A549 (cell line): ENCODE results near the gene DLG1. TPM values are rescaled to one million over a fixed set of nuclear protein-coding genes. Genes with fewer than 3 reads are reported as not detected.
A peak's percentile ranks its signal among the peaks of the same experiment; 100 is the strongest.

Experiments used
- ATAC-seq, 2 experiments: fragments of 200-7000 bp in 1 of 2; fragments of >200 bp in 1 of 2; cut with Nextera tagmentation in 1 of 2; cut with Tn5 transposase in 1 of 2; 3 replicates each; pipeline versions ENCODE4 v1.8.0 to v1.9.1; 2018 to 2020; ENCODE audit warnings: mild to moderate bottlenecking in 1 of 2, moderate library complexity in 1 of 2
- CTCF ChIA-PET: fragments of 300-600 bp; sonication (Branson Sonifier 250); formaldehyde crosslinking; extraction: SDS; loops from one replicate; lab custom pipeline; 2021; ENCODE audit warnings: antibody characterized with exemption, inconsistent platforms; lab: Yijun Ruan, JAX
- POLR2A ChIA-PET: fragments of 350-600 bp; formaldehyde crosslinking; extraction: SDS; loops from one replicate; lab custom pipeline; 2021; ENCODE audit warnings: antibody characterized with exemption, inconsistent platforms; lab: Yijun Ruan, JAX
- DNase-seq, 2 experiments: peaks; one replicate each; pipeline versions ENCODE4 v3.0.0 to v3.0.0-alpha.2; 2011 to 2016; ENCODE audit warnings: low read depth in 1 of 2, low spot score in 1 of 2
- FAIRE-seq: peaks from 2 replicates; lab custom pipeline; 2011; peaks lifted over from hg19 to GRCh38; lab: Jason Lieb, UNC
- H3K27ac ChIP-seq, 2 experiments: fragments of >200 bp; sonication (Bioruptor Twin); formaldehyde crosslinking; 3 replicates each; pipeline ENCODE4 v1.5.1; 2016 to 2017
- H3K4me1 ChIP-seq: fragments of >200 bp; sonication (Bioruptor Twin); formaldehyde crosslinking; 3 replicates; pipeline ENCODE4 v1.6.1; 2016
- H3K4me2 ChIP-seq: fragments of >200 bp; sonication (Bioruptor Twin); formaldehyde crosslinking; 3 replicates; pipeline ENCODE4 v1.6.1; 2016
- H3K4me3 ChIP-seq: fragments of >200 bp; sonication (Bioruptor Twin); formaldehyde crosslinking; 3 replicates; pipeline ENCODE4 v1.5.1; 2016
- H3K9me3 ChIP-seq: fragments of >200 bp; sonication (Bioruptor Twin); formaldehyde crosslinking; 3 replicates; pipeline ENCODE4 v1.6.1; 2016
- CBX2 ChIP-seq: fragments of 200-600 bp; sonication (generic); IDR thresholded peaks from 2 replicates; pipeline ENCODE4 v1.6.1; 2016; ENCODE audit warnings: low read depth, mild to moderate bottlenecking, borderline replicate concordance
- CBX8 ChIP-seq: fragments of 200-600 bp; sonication (generic); IDR thresholded peaks from 2 replicates; pipeline ENCODE4 v1.6.1; 2016
- E2F6 ChIP-seq: IDR thresholded peaks from 2 replicates; pipeline ENCODE4 v1.6.1; 2012; ENCODE audit warnings: low read depth, borderline replicate concordance
- FOSB ChIP-seq: fragments of 250-450 bp; sonication (Bioruptor Pico); IDR thresholded peaks from 2 replicates; pipeline ENCODE4 v1.5.0; 2020; ENCODE audit warnings: mild to moderate bottlenecking, moderate library complexity
- FOSL2 ChIP-seq, 2 experiments: fragments of 450-650 bp in 1 of 2; fragments of >200 bp in 1 of 2; sonication (Bioruptor Twin) in 1 of 2; formaldehyde crosslinking; IDR thresholded peaks; 2 replicates each; pipeline versions ENCODE4 v1.5.0 to v1.6.1; 2016 to 2020; ENCODE audit warnings: mild to moderate bottlenecking in 1 of 2, moderate library complexity in 1 of 2
- FOXS1 ChIP-seq: fragments of 250-450 bp; sonication (Bioruptor Pico); IDR thresholded peaks from 2 replicates; pipeline ENCODE4 v1.5.0; 2020; ENCODE audit warnings: mild to moderate bottlenecking, moderate library complexity
- HDAC2 ChIP-seq: fragments of 200-600 bp; sonication (generic); IDR thresholded peaks from 2 replicates; pipeline ENCODE4 v1.6.1; 2016
- HEYL ChIP-seq: fragments of 250-450 bp; sonication (Bioruptor Pico); IDR thresholded peaks from 2 replicates; pipeline ENCODE4 v1.8.0; 2021; ENCODE audit warnings: mild to moderate bottlenecking, moderate library complexity
- HOXB5 ChIP-seq: fragments of 250-450 bp; sonication (Bioruptor Pico); IDR thresholded peaks from 2 replicates; pipeline ENCODE4 v1.5.0; 2020; ENCODE audit warnings: mild to moderate bottlenecking, moderate library complexity
- JUN ChIP-seq, 2 experiments: fragments of >200 bp; sonication (Bioruptor Twin); formaldehyde crosslinking; IDR thresholded peaks; 2 replicates in 1 of 2; 3 replicates in 1 of 2; pipeline ENCODE4 v1.6.1; 2016 to 2017
- JUNB ChIP-seq: fragments of >200 bp; sonication (Bioruptor Twin); formaldehyde crosslinking; IDR thresholded peaks from 2 replicates; pipeline ENCODE4 v1.6.1; 2016
- MAFK ChIP-seq: fragments of 450-650 bp; IDR thresholded peaks from 2 replicates; pipeline ENCODE4 v1.6.1; 2014; ENCODE audit not compliant: partially characterized antibody
- MAZ ChIP-seq: fragments of 150-350 bp; IDR thresholded peaks from 2 replicates; pipeline ENCODE4 v1.6.1; 2014; ENCODE audit warnings: antibody characterized with exemption, low read depth, low read length, borderline replicate concordance
- PHF8 ChIP-seq: fragments of 200-600 bp; sonication (generic); IDR thresholded peaks from 2 replicates; pipeline ENCODE4 v1.6.1; 2016; ENCODE audit warnings: low read depth, mild to moderate bottlenecking, antibody characterized with exemption, moderate library complexity, borderline replicate concordance
- RARB ChIP-seq: fragments of 250-450 bp; sonication (Bioruptor Pico); IDR thresholded peaks from 2 replicates; pipeline ENCODE4 v1.8.0; 2021; ENCODE audit warnings: mild to moderate bottlenecking, moderate library complexity
- RCOR1 ChIP-seq: fragments of 150-350 bp; IDR thresholded peaks from 2 replicates; pipeline ENCODE4 v1.6.1; 2014; ENCODE audit warnings: antibody characterized with exemption, low read length, low read depth
- REST ChIP-seq: fragments of 200-600 bp; sonication (generic); IDR thresholded peaks from 2 replicates; pipeline ENCODE4 v1.6.1; 2016; ENCODE audit warnings: antibody characterized with exemption, mild to moderate bottlenecking, moderate library complexity
- RNF2 ChIP-seq: fragments of 200-600 bp; sonication (generic); IDR thresholded peaks from 2 replicates; pipeline ENCODE4 v1.6.1; 2016; ENCODE audit warnings: low read depth, mild to moderate bottlenecking, antibody characterized with exemption, moderate library complexity, borderline replicate concordance
- WGBS: methylation state at CpG from one replicate; pipeline ENCODE4 v1.1.6; 2017; ENCODE audit errors: missing lambda C conversion rate; 5-methylcytosine and 5-hydroxymethylcytosine counted together
- polyA plus RNA-seq, 4 experiments: library from polyadenylated mRNA; depleted of rRNA in 3 of 4; stranded (reverse); fragments of >200 nt; fragmentation: RNase III in 1 of 4; extraction: RNeasy Plus Mini Kit Qiagen cat#74134 plus additional on column Dnase treatment in 1 of 4; gene quantifications; 2 replicates in 3 of 4; 3 replicates in 1 of 4; pipeline ENCODE4 v1.2.3, GENCODE V29; 2011 to 2017
- TF ChIP-seq, protein P1 (sequence below): fragments of >200 bp; sonication (Bioruptor Twin); formaldehyde crosslinking; IDR thresholded peaks from 2 replicates; pipeline ENCODE4 v1.6.1; 2016
- TF ChIP-seq, protein P2 (sequence below): fragments of 150-350 bp; IDR thresholded peaks from 2 replicates; pipeline ENCODE4 v1.6.1; 2014; ENCODE audit warnings: low read depth, mild to moderate bottlenecking, low read length

Gene DLG1
- polyA plus RNA-seq, 2 of the 4 experiments (the other 2 are of a cell fraction): 27.0 to 33.9 TPM

GRCh38 chr3:197295871-197296270, 2.5 kb downstream of the DLG1 start:
- H3K4me2 ChIP-seq: peak overlapping the region; percentile 93
- WGBS: 82% methylated on average over 2 of the region's 2 CpGs
- no peak for TF ChIP-seq CBX8
- TF ChIP-seq JUNB: no peak
- no peak for TF ChIP-seq FOSL2 (IDR thresholded peaks at IDR 0.05)
- TF ChIP-seq FOSL2 (CRISPR knock-in tag; IDR thresholded peaks at IDR 0.05): no peak
- TF ChIP-seq, protein P1, sequence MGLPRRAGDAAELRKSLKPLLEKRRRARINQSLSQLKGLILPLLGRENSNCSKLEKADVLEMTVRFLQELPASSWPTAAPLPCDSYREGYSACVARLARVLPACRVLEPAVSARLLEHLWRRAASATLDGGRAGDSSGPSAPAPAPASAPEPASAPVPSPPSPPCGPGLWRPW: no peak
- no peak for TF ChIP-seq HEYL (CRISPR knock-in tag)
- no peak for TF ChIP-seq MAZ
- no peak for TF ChIP-seq RCOR1
- TF ChIP-seq FOSB (CRISPR knock-in tag): no peak
- TF ChIP-seq E2F6: no peak
- TF ChIP-seq JUN (IDR thresholded peaks at IDR 0.05): no peak
- no peak for TF ChIP-seq FOXS1 (CRISPR knock-in tag)
- TF ChIP-seq PHF8: no peak
- TF ChIP-seq HDAC2: no peak
- no peak for TF ChIP-seq MAFK
- TF ChIP-seq RARB (CRISPR knock-in tag): no peak
- H3K27ac ChIP-seq: no peak overlapping the region
- no peak for FAIRE-seq
- DNase-seq: no peak
- no peak for ATAC-seq
- ChIA-PET CTCF (interaction anchor here (1.5 kb wide), 1 partner anchor 214 kb away, joined by 3 read pairs; no protein-coding TSS in a partner anchor), POLR2A (no interaction called here)
- H3K9me3 ChIP-seq: no peaks in the 10 kb centered on the region
- H3K4me3 ChIP-seq: no peak overlapping the region
- H3K4me1 ChIP-seq: peaks cover 24% of the 10 kb centered on the region; the same call in 2 of the 3 replicates

DNA sequence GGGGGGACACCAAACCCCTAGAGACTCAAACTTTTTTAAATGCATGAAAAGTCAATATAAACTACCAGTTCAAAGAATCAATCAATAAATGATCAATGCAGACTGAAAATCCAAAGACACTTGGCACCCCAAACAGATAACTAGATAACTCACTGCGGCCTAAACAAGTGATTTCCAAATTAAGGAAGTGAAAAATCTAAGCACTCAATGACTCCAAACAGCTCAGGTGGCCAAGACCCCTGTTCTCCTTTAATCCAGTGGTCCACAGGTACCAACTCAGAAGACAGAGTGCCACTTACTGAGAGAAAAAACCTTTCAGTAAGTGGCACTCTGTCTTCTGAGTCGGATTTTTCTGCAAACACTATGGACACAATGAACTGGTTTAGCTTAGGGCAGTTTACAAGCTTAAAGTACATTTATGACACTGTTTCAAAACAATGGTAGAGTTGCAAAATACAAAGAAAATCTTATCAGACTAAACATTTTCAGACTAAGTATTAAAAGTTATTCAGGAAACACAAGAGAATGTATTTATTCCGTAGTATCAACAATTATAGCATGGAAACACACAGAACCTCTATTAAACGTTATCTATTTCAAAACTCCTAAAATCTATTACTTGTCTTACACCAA, 4.7 kb downstream of the DLG1 start:
- Histone ChIP-seq H3K4me1 (peaks cover 25% of the 10 kb centered on the region), H3K9me3 (no peaks in the 10 kb centered on the region), H3K4me3 (no peak overlapping the region), H3K27ac (no peak overlapping the region), H3K4me2 (no peak overlapping the region)
- ChIA-PET CTCF (interaction anchor here (1.2 kb wide), 1 partner anchor 216 kb away, joined by 3 read pairs; no protein-coding TSS in a partner anchor), POLR2A (no interaction called here)
- ATAC-seq: no peak
- WGBS: 79% methylated on average over 4 of the region's 4 CpGs
- TF ChIP-seq, protein P2, sequence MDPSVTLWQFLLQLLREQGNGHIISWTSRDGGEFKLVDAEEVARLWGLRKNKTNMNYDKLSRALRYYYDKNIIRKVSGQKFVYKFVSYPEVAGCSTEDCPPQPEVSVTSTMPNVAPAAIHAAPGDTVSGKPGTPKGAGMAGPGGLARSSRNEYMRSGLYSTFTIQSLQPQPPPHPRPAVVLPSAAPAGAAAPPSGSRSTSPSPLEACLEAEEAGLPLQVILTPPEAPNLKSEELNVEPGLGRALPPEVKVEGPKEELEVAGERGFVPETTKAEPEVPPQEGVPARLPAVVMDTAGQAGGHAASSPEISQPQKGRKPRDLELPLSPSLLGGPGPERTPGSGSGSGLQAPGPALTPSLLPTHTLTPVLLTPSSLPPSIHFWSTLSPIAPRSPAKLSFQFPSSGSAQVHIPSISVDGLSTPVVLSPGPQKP: no peak
- TF ChIP-seq REST (no peak), CBX2 (no peak), RNF2 (no peak), HOXB5 (CRISPR knock-in tag) (no peak)
- DNase-seq: no peak
- no peak for FAIRE-seq
